GM12878 (cell line): Measurements from ENCODE around the gene UGT1A7. TPM values are rescaled to one million over a fixed set of nuclear protein-coding genes. Genes with fewer than 3 reads are reported as not detected.

Experiments
- ATAC-seq: fragments of 200-7000 bp; cut with Tn5 transposase; 3 replicates; pipeline ENCODE4 v1.9.1; 2020; ENCODE audit warnings: mild to moderate bottlenecking, moderate library complexity
- BruUV-seq: library from RNA; stranded (reverse); fragments of 400-500 nt; replicated peaks from 2 replicates; lab custom pipeline; 2021; lab: Mats Ljungman, UMichigan
- CTCF ChIA-PET: fragments of 300-600 bp; sonication (Branson Sonifier 250); formaldehyde crosslinking; extraction: SDS; loops from one replicate; lab custom pipeline; 2021; ENCODE audit warnings: inconsistent platforms; lab: Yijun Ruan, JAX
- POLR2A ChIA-PET: fragments of 350-600 bp; formaldehyde crosslinking; extraction: SDS; loops from one replicate; lab custom pipeline; 2021; ENCODE audit warnings: inconsistent platforms; lab: Charles Lee
- RAD21 ChIA-PET: fragments of 300-600 bp; sonication (Branson Sonifier 250); formaldehyde crosslinking; loops from one replicate; lab custom pipeline; 2023; ENCODE audit warnings: antibody characterized with exemption; ENCODE audit not compliant: unreplicated experiment; lab: Charles Lee
- SMC1A ChIA-PET: fragments of 300-600 bp; sonication (Branson Sonifier 250); formaldehyde crosslinking; loops from one replicate; lab custom pipeline; 2023; ENCODE audit not compliant: unreplicated experiment, uncharacterized antibody; lab: Charles Lee
- DNase-seq: peaks from one replicate; pipeline ENCODE4 v3.0.0-alpha.2; 2011; ENCODE audit warnings: low read depth, low spot score
- FAIRE-seq: peaks from 3 replicates; lab custom pipeline; 2011; peaks lifted over from hg19 to GRCh38; lab: Jason Lieb, UNC
- H2AFZ ChIP-seq: 2 replicates; pipeline ENCODE4 v1.6.0; 2011; ENCODE audit warnings: low read depth, low read length, control low read depth; ENCODE audit not compliant: control insufficient read depth
- H3K27ac ChIP-seq: 2 replicates; pipeline ENCODE4 v1.5.1; 2011; ENCODE audit warnings: control low read depth; ENCODE audit not compliant: control insufficient read depth, insufficient read depth
- H3K27me3 ChIP-seq, 2 experiments: replicated peaks in 1 of 2; 2 replicates each; pipeline versions ENCODE4 v1.6.0 to v1.6.1; 2011; ENCODE audit warnings: low read length in 1 of 2; ENCODE audit not compliant: control insufficient read depth in 2 of 2, insufficient read depth in 2 of 2
- H3K36me3 ChIP-seq, 2 experiments: 2 replicates each; pipeline ENCODE4 v1.5.1; 2011; ENCODE audit warnings: low read length in 1 of 2; ENCODE audit not compliant: control insufficient read depth in 2 of 2, insufficient read depth in 2 of 2
- H3K4me1 ChIP-seq: 2 replicates; pipeline ENCODE4 v1.6.1; 2011; ENCODE audit warnings: mild to moderate bottlenecking, low read length, moderate library complexity, mixed read lengths; ENCODE audit not compliant: control insufficient read depth, insufficient read depth
- H3K4me2 ChIP-seq: 2 replicates; pipeline ENCODE4 v1.6.0; 2011; ENCODE audit warnings: control low read depth; ENCODE audit not compliant: control insufficient read depth, insufficient read depth
- H3K4me3 ChIP-seq: fragments of 200-600 bp; sonication (generic); 2 replicates; pipeline ENCODE4 v1.5.1; 2016
- H3K79me2 ChIP-seq: 2 replicates; pipeline ENCODE4 v1.6.0; 2011; ENCODE audit warnings: low read length; ENCODE audit not compliant: control insufficient read depth, insufficient read depth
- H3K9ac ChIP-seq: 2 replicates; pipeline ENCODE4 v1.8.0; 2011; ENCODE audit warnings: low read length, control low read depth, mixed read lengths; ENCODE audit not compliant: control insufficient read depth, insufficient read depth
- H3K9me3 ChIP-seq: replicated peaks from 3 replicates; pipeline ENCODE4 v1.5.1; 2011; ENCODE audit warnings: mild to moderate bottlenecking, low read length; ENCODE audit not compliant: control insufficient read depth, insufficient read depth
- H4K20me1 ChIP-seq: 2 replicates; pipeline ENCODE4 v1.6.0; 2011; ENCODE audit not compliant: control insufficient read depth, insufficient read depth
- BRCA1 ChIP-seq: IDR thresholded peaks from 2 replicates; pipeline ENCODE4 v1.6.1; 2011; ENCODE audit warnings: low read depth, low read length, improper control_type of control experiment
- GATAD2B ChIP-seq: fragments of 450-650 bp; conservative IDR thresholded peaks from 2 replicates; pipeline ENCODE4 v1.6.1; 2017; ENCODE audit warnings: low read depth, mild to moderate bottlenecking, moderate library complexity
- MYC ChIP-seq: IDR thresholded peaks from 2 replicates; pipeline ENCODE4 v1.6.1; 2011; ENCODE audit warnings: mild to moderate bottlenecking, low read length, moderate library complexity, inconsistent platforms; ENCODE audit not compliant: insufficient read depth, insufficient replicate concordance, insufficient read length, severe bottlenecking
- POU2F2 ChIP-seq: IDR thresholded peaks from 3 replicates; pipeline ENCODE4 v1.6.1; 2011; ENCODE audit warnings: low read depth, mild to moderate bottlenecking, low read length, borderline replicate concordance
- RUNX3 ChIP-seq: IDR thresholded peaks from 2 replicates; pipeline ENCODE4 v1.6.1; 2012; ENCODE audit warnings: low read length, inconsistent platforms
- SRF ChIP-seq, 2 experiments: IDR thresholded peaks; 2 replicates each; pipeline ENCODE4 v1.6.1; 2011; ENCODE audit warnings: low read depth in 2 of 2, low read length in 2 of 2, mild to moderate bottlenecking in 1 of 2, moderate library complexity in 1 of 2
- TARDBP ChIP-seq: IDR thresholded peaks from 2 replicates; pipeline ENCODE4 v1.6.1; 2016; ENCODE audit warnings: borderline replicate concordance
- WGBS: methylation state at CpG from one replicate; pipeline ENCODE4 v1.1.6; 2016; ENCODE audit warnings: low lambda C conversion rate; ENCODE audit not compliant: insufficient replicate concordance, insufficient coverage; ENCODE audit errors: missing lambda C conversion rate; 5-methylcytosine and 5-hydroxymethylcytosine counted together
- in situ Hi-C: fragments of 300-500 bp; cut with MboI; formaldehyde crosslinking; loops from 9 replicates; pipeline ENCODE4 v1.14.3; 2018; ENCODE audit warnings: mixed read lengths
- intact Hi-C: fragments of 100-400 bp; cut with micrococcal nuclease; formaldehyde crosslinking; loops from one replicate; pipeline ENCODE4 v1.14.2; 2022; ENCODE audit not compliant: unreplicated experiment
- polyA plus RNA-seq, 11 experiments: library from polyadenylated mRNA; depleted of rRNA in 4 of 11; unstranded in 6 of 11; stranded (reverse) in 5 of 11; fragments of >200 nt; fragmentation: Nextera tagmentation in 4 of 11; fragmentation: Illumina TruSeq in 1 of 11; extraction: Ambion mirVana in 4 of 11; extraction: Trizol in 1 of 11; gene quantifications; 1 replicate in 1 of 11; 2 replicates in 10 of 11; pipeline versions ENCODE4 v1.2.1 to v1.2.3, GENCODE V29; 2011 to 2016; ENCODE audit warnings: inconsistent platforms in 2 of 11, missing spikeins in 2 of 11, low read depth in 1 of 11
- total RNA-seq, 4 experiments: library from RNA; depleted of rRNA in 3 of 4; stranded (reverse); fragments of >200 nt in 3 of 4; fragmentation: Illumina TruSeq in 1 of 4; extraction: Trizol in 1 of 4; gene quantifications; 2 replicates each; pipeline versions ENCODE4 v1.2.1 to v1.2.3, GENCODE V29; 2013 to 2021
- TF ChIP-seq, protein P1 (sequence below): IDR thresholded peaks from 2 replicates; pipeline ENCODE4 v1.6.1; 2012; ENCODE audit warnings: low read depth, low read length, improper control_type of control experiment
- TF ChIP-seq, protein P2 (sequence below): fragments of 450-650 bp; IDR thresholded peaks from 2 replicates; pipeline ENCODE4 v1.6.1; 2017; ENCODE audit warnings: mild to moderate bottlenecking, low read depth, inconsistent platforms; ENCODE audit not compliant: poor library complexity, severe bottlenecking
- TF ChIP-seq, protein P3 (sequence below): IDR thresholded peaks from 2 replicates; pipeline ENCODE4 v1.6.1; 2012; ENCODE audit warnings: improper control_type of control experiment, low read depth, low read length; ENCODE audit not compliant: insufficient replicate concordance
- TF ChIP-seq, protein P4 (sequence below): fragments of 450-650 bp; formaldehyde crosslinking; IDR thresholded peaks from 2 replicates; pipeline ENCODE4 v1.4.0; 2022; ENCODE audit warnings: mild to moderate bottlenecking, moderate library complexity

UGT1A7 gene
- total and polyA plus RNA-seq, 10 of the 15 experiments (the other 5 are each of a cell fraction or from before 2014, with no cell fraction given): not detected

DNA sequence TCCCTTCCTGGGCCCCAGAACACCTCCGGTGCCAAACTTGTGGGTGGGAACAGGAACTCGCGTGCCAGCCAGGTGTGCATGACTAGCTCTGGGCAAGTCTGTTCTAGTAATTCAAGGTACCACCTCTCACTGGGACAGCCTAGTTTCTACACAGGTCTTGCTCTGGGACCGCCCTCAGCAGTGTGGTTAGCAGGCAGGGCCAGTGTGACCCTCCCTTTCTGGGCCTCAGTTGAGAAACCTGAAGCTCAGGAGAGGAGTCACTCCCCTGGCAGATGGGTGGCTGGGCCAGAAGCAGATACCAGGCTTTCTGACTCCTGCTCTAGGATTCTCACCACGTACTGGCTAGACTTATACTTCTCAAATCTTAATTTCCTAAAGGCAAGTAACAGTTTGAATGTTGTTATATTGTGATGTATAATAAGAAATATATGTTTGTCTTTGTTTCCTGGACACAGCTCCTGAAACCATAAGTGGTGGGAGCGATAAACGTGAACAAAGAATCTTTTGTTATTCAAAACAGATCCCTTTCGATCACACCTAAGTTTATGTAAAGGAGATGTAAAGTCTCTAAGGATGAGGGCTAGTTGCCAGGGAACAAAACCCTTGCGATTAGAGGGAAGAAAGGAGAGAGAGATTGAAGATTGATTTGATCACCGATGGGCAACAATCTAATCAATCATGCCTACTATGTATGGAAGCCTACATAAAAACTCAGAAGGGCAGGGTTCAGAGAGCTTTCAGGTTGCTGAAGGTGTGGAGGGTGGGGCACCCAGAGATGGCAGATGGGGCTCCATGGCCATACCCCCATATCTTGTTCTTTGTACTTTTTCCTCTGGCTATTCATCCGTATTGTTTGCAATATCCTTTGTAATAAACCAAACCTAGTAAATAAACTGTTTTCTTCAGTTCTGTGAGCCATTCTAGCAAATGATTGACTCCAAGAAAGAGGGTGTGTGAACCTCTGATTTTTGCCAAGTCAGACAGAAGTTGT is 10.0 kb downstream of the UGT1A7 start:
- no peaks in the 10 kb centered on the region for H3K36me3 ChIP-seq
- H3K9me3 ChIP-seq: no peaks in the 10 kb centered on the region
- H3K79me2 ChIP-seq: no peaks in the 10 kb centered on the region
- no peak overlapping the region for H3K4me2 ChIP-seq
- ChIA-PET SMC1A (no interaction called here), RAD21 (interaction anchor here (0.8 kb wide), 1 partner anchor 20 kb away, joined by 3 read pairs; no protein-coding TSS in a partner anchor), CTCF (no interaction called here), POLR2A (no interaction called here)
- H3K9ac ChIP-seq: no peak overlapping the region
- H3K4me3 ChIP-seq: no peak overlapping the region
- H2AFZ ChIP-seq: no peak overlapping the region
- no peaks in the 10 kb centered on the region for H3K4me1 ChIP-seq
- peaks cover 0 to 3% of the 10 kb centered on the region in 2 experiments; a peak in 1 of 4 replicates for H3K27me3 ChIP-seq
- intact Hi-C loops: no loop called here
- no peak for ATAC-seq
- no peak for DNase-seq
- no TSS peak for BruUV-seq
- 60% methylated on average over 11 of the region's 11 CpGs for WGBS
- no peak overlapping the region for H3K27ac ChIP-seq
- no peaks in the 10 kb centered on the region for H4K20me1 ChIP-seq
- no peak for FAIRE-seq
- in situ Hi-C loops: no loop called here
- TF ChIP-seq POU2F2: no peak
- TF ChIP-seq GATAD2B: no peak
- no peak for TF ChIP-seq TARDBP
- TF ChIP-seq, protein P1, sequence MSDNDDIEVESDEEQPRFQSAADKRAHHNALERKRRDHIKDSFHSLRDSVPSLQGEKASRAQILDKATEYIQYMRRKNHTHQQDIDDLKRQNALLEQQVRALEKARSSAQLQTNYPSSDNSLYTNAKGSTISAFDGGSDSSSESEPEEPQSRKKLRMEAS: no peak
- no peak for TF ChIP-seq RUNX3
- TF ChIP-seq, protein P2, sequence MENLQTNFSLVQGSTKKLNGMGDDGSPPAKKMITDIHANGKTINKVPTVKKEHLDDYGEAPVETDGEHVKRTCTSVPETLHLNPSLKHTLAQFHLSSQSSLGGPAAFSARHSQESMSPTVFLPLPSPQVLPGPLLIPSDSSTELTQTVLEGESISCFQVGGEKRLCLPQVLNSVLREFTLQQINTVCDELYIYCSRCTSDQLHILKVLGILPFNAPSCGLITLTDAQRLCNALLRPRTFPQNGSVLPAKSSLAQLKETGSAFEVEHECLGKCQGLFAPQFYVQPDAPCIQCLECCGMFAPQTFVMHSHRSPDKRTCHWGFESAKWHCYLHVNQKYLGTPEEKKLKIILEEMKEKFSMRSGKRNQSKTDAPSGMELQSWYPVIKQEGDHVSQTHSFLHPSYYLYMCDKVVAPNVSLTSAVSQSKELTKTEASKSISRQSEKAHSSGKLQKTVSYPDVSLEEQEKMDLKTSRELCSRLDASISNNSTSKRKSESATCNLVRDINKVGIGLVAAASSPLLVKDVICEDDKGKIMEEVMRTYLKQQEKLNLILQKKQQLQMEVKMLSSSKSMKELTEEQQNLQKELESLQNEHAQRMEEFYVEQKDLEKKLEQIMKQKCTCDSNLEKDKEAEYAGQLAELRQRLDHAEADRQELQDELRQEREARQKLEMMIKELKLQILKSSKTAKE: no peak
- TF ChIP-seq, protein P3, sequence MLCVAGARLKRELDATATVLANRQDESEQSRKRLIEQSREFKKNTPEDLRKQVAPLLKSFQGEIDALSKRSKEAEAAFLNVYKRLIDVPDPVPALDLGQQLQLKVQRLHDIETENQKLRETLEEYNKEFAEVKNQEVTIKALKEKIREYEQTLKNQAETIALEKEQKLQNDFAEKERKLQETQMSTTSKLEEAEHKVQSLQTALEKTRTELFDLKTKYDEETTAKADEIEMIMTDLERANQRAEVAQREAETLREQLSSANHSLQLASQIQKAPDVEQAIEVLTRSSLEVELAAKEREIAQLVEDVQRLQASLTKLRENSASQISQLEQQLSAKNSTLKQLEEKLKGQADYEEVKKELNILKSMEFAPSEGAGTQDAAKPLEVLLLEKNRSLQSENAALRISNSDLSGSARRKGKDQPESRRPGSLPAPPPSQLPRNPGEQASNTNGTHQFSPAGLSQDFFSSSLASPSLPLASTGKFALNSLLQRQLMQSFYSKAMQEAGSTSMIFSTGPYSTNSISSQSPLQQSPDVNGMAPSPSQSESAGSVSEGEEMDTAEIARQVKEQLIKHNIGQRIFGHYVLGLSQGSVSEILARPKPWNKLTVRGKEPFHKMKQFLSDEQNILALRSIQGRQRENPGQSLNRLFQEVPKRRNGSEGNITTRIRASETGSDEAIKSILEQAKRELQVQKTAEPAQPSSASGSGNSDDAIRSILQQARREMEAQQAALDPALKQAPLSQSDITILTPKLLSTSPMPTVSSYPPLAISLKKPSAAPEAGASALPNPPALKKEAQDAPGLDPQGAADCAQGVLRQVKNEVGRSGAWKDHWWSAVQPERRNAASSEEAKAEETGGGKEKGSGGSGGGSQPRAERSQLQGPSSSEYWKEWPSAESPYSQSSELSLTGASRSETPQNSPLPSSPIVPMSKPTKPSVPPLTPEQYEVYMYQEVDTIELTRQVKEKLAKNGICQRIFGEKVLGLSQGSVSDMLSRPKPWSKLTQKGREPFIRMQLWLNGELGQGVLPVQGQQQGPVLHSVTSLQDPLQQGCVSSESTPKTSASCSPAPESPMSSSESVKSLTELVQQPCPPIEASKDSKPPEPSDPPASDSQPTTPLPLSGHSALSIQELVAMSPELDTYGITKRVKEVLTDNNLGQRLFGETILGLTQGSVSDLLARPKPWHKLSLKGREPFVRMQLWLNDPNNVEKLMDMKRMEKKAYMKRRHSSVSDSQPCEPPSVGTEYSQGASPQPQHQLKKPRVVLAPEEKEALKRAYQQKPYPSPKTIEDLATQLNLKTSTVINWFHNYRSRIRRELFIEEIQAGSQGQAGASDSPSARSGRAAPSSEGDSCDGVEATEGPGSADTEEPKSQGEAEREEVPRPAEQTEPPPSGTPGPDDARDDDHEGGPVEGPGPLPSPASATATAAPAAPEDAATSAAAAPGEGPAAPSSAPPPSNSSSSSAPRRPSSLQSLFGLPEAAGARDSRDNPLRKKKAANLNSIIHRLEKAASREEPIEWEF: no peak
- TF ChIP-seq SRF (IDR thresholded peaks at IDR 0.05; ENCODE audit: low read depth in 2 of 2, low read length in 2 of 2): no peak
- TF ChIP-seq MYC: no peak
- TF ChIP-seq BRCA1: no peak
- TF ChIP-seq, protein P4, sequence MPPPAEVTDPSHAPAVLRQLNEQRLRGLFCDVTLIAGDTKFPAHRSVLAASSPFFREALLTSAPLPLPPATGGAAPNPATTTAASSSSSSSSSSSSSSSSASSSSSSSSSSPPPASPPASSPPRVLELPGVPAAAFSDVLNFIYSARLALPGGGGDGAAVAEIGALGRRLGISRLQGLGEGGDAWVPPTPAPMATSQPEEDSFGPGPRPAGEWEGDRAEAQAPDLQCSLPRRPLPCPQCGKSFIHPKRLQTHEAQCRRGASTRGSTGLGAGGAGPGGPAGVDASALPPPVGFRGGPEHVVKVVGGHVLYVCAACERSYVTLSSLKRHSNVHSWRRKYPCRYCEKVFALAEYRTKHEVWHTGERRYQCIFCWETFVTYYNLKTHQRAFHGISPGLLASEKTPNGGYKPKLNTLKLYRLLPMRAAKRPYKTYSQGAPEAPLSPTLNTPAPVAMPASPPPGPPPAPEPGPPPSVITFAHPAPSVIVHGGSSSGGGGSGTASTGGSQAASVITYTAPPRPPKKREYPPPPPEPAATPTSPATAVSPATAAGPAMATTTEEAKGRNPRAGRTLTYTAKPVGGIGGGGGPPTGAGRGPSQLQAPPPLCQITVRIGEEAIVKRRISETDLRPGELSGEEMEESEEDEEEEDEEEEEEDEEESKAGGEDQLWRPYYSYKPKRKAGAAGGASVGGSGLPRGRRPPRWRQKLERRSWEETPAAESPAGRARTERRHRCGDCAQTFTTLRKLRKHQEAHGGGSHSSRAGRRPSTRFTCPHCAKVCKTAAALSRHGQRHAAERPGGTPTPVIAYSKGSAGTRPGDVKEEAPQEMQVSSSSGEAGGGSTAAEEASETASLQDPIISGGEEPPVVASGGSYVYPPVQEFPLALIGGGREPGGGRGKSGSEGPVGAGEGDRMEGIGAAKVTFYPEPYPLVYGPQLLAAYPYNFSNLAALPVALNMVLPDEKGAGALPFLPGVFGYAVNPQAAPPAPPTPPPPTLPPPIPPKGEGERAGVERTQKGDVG (CRISPR knock-in tag): no peak
